CD4-positive, alpha-beta T cell treated with Interleukin-15 for 4 hours (primary cell): Measurements from ENCODE around the gene EMSY.
"Not testable (repeated sequence)": the region's sequence is repeated elsewhere in the genome, so short reads cannot be mapped to it uniquely, and the experiment has no call there.

Experiments used
- DNase-seq: peaks from one replicate; pipeline ENCODE4 v3.0.0-alpha.2; 2020; ENCODE audit warnings: low spot score

EMSY gene

DNA sequence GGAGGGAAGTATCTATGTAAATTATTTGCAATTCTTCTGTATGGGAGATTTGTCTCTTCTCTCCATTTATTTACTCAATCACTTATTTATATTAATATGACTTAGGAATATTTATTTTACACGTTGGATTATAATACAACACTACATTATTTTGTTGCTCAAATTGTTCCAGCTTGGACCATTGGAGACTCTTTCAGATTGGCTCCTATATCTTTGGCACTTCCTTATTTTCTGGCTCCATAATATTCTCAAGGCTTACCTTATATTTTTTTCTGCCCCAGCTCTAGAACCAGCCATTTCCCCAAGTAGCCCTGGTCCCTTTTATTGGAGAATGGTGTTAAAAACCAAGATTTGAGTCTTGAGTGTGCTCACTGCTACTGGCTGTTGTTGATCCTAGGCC is 123.8 kb downstream of the EMSY start:
- no peak for DNase-seq

DNA sequence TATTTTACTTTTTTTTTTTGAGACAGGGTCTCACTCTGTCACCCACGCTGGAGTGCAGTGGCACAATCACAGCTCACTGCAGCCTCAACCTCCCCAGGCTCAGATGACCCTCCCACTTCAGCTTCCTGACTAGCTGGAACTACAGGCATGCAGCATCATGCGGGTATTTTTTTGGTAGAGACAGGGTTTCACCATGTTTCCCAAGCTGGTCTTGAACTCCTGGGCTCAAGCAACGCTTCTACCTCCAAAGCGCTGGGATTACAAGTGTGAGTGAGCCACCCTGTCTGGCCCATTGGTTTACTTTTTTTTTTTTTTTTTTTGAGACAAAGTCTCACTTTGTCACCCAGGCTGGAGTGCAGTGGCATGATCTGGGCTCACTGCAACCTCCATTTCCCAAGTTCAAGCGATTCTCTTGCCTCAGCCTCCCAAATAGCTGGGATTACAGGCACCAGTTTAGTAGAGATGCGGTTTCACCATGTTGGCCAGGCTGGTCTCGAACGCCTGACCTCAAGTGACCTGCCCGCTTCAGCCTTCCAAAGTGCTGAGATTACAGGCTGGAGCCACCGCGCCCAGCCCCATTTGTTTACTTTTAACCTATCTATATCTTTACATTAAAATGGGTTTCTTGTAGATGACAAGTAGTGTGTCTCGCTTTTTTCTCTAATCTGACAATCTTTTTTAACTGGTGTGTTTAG is 127.5 kb downstream of the EMSY start:
- DNase-seq, result not testable (repeated sequence)

DNA sequence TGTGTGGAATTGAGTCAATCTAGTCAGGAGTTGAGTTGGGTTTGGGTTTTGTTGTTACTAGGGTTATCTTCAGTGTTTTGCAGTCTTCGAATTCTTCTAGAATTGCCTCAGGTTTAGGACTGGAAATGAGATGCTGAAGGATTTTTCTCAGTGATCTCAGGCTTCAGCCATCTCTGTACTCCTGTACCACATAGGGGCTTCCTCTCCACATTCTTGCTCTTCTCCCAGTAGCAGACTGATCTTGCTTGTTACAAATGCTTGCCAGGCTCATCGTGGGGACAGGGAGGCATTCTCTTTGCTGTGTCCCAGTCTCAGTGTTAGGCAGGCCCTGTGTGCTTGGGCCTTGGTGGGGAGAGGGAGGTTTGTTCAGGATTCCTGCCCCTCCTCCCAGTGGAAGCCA is 129.6 kb downstream of the EMSY start:
- no peak for DNase-seq

DNA sequence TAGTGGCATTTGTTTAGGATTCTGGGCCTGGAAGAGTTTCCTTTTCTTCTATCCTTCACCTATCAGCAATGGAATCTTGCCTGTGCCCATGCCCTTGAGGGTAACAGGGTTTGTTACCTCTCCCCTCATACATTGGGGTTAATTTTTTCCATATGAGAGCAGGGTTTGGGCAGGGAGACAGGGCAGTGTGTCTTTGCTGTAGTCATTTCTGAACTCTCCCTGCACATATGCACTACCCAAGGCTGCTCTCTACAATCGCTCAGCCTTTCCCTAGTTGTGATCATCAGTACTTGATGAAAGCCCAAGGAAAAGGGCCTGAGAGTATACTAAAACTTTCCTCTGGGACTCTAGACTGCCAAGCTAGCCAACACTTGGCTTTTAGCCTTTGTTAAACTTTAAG is 130.1 kb downstream of the EMSY start:
- DNase-seq, result no peak

DNA sequence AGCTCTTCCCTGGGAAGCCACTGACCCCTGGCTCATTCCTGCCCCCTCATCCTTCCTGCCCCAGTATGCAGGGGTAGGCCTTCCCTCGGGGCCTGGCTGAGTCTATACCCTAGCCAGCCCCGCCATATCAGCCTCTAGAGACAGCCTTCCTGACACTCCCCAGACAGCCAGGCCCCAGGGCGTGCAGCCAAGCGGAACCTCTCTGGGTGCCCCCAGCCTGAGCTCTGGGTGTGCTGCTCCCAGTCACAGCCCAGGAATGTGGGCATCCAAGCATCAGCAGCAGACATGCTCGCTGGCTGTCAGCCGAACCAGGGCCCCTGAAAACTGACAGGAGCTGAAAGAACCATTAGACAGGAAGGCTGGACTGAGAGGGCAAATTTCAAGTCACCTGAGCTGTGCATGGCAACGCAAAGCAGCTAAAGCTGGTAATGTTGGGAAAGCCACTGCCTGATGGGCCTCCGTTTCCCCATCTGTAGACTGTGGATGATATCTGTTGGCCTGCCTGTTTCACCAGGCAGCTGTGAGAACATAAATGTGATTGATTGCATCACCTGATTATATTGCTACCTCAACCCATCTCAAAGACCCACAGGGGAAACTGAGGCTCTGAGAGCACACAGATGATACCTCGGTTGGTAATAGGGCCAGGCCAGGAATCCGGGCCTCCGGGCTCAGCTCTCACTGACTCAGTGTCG is 132.6 kb downstream of the EMSY start:
- no peak for DNase-seq

DNA sequence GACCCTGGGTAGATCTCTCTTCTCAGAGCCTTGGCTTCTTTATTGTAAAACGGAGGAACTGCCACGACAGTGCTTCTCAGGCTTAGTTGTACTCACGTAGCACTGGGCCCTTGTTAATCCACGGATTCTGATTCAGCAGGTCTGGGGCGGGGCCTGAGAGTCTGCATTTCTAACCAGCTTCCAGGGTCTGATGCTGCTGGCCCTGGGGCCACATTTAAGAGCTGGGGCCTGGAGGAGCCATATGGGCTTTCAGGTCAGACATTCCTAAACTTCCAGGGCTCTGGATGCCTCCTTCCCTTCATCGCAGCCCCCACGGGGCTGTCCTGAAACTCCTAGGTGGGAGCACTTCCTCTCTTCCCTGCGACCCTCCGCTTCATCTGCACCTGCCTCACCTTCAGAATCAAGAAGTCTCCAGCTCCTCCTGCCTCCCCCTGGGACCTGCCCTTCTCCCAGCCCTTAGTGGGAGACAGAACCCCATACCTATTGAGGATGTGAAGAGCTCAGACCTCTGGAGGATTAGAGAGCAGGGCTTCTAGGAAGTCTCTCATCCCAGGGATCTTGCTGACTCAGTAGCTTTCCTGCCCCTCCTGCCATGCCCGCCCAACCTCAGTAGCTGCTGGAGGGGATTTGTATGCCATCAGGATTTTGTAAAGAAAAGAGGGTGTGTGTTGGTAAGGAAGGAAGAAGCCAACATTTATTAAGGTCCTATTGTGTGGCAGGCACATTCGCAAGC is 133.3 kb downstream of the EMSY start:
- DNase-seq, result no peak

DNA sequence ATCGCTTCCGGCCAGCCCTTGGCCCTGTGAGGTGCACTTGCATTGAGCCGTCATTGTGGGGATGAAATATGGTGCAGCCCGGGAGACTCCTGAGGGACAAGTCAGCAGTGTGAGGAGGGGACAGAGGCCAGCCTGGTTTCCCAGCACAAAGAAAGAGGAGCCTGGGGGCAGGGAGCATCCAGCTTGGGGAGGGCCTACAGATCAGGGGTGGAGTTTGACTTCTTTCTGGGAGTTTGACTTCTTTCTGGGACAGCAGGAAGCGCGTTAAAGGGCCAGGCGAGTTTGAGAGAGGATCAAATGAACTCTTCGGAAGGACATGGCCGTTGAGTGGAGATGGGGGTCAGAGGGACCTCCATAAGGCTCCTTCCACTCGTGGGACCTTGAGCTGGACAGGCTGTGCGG is 133.8 kb downstream of the EMSY start:
- DNase-seq, result no peak

DNA sequence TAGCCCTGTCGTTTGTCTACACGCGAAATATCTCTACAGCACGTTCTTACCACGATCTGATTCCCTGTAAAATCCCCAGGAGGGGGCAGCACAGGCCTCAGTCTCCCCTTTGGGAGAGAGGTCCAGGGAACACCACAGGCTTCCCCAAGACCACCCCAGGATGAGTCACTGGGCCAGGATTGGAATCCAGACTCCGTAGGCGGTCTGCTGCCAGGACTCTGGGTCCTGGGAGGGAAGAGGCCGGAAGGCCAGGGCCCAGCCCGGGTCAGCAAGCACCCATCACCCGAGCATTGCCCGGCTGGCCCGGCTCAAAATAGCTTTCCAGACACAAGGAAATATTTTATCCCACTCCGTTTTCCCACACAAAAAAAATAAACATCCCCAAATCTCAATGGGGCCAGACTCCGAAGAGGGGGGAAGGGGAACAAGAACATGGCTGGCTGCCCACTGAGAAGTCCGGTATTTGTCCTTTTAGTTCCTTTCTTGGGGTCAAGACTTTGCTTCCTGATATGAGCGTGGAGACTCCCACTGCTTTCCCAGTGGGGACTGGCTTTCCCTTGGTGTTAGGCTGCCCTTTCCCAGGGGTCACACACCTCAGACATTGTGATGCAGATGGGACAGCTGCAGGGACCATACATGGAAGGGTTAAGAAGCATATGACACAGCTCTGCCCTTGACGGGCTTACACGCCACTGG is 134.4 kb downstream of the EMSY start:
- DNase-seq, result no peak

DNA sequence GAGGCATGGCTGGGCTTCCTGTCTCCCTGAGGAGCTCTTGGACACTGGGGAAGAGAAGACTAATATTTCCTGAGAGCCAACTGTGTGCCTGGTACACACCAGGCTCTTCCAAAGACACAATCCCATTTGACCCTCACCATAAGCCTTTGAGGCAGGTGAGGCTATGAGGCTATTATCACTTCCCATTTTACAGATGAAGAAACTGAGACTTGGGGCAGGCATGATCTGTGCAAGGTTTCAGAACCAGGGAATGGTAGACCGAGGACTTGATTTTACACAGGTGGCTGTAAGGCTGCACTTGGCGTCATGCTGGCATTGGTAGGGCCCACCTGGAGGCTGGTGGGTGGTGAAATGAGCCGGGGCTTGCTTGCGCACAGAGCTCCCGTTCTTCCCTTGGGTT is 134.9 kb downstream of the EMSY start:
- DNase-seq, result no peak

DNA sequence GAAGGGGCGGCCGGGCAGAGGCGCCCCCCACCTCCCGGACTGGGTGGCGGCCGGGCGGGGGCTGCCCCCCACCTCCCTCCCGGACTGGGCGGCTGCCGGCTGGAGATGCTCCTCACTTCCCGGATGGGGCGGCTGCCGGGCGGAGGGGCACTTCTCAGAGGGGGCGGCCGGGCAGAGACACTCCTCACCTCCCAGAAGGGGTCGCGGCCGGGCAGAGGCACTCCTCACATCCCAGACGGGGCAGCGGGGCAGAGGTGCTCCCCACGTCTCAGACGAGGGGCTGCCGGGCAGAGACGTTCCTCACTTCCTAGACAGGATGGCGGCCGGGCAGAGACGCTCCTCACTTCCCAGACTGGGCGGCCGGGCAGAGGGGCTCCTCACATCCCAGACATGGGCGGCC is 137.7 kb downstream of the EMSY start:
- DNase-seq, result not testable (repeated sequence)

DNA sequence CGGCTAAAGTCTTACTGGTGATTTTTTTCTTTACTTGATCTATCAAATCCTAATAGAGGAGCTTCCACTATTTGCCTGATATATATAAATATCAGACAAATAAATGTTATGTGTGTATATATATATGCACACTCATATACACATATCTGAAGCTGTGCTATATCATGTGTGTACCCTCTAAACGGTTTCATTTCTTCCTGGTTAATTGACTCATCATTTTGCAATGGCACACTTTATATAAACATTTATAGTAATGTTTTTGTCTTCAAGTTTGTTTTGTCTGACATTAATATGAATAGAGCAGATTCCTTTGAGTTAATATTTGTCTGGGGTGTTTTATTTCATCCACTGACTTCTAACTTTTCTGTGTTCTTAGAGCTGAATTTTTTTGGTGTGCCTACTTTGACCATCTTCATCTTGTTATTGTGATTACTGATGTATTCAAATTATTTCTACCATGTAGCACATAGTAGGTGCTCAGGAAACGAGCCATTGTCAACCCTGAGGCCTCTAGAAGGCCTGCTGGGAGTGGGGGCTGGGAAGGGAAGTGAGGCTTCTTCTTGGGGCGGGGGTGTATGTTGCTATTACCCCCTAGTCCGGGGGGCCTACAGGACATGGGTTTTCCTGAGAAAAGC is 143.1 kb downstream of the EMSY start:
- no peak for DNase-seq

DNA sequence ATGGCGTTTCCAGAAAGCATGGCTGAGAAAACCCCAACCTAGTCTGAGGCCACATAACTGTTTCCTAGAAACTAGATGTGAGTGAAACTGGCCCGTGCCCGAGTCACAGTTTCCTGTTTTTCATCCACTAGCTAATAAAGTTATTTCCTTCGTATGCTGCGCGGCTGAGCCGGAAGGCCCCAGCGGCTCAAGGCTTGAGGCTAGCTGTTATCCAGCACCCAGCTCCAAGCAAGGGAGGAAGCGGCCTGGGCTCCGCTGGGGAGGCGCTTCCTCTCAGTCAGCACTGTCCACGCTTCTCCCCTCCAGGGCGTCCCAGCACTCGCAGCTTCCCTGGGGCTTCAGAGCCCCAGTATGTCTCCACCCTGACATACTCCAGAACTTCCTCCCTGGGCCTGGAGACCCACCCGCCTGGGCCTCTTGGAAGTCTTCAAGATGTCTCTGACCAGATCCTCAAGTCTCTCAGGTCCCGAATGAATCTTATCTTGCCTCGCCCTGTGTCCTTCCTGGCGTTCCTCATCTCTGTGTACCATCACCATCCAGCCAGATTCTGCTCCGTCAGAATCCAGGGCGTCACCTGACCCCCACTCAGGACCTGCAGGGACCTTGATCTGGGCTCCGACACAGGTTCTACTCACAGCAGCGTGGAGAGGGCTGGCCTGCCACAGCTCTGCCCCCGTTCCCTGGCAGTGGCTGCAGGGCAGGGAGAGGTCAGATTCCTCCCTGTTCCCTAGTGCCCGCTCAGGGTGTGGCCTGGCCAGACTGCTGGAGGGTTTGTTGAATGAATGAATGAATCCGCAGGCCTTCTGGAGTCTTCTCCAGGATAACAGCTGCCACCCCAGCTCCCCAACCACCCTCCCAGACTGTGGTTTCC is 143.9 kb downstream of the EMSY start:
- peak; percentile 62 for DNase-seq

DNA sequence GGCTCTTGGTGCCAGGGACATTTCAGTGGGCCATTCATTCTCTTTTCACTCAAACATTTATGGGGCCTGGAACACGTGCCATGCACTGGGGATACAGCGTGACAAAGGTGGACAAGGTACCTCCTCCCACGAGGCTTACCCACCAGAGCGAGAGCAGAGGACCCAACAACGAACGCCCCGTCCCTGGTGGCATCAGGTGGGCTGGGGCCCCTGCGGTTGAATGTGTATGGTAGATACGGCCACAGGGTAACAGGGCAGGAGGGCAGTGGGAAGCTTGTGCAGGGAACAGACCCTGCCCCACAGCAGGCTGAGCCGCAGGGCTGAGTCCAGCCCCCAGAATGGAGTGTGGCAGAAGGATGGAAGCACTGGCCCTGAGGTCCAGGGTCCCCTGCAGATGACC is 144.7 kb downstream of the EMSY start:
- no peak for DNase-seq

DNA sequence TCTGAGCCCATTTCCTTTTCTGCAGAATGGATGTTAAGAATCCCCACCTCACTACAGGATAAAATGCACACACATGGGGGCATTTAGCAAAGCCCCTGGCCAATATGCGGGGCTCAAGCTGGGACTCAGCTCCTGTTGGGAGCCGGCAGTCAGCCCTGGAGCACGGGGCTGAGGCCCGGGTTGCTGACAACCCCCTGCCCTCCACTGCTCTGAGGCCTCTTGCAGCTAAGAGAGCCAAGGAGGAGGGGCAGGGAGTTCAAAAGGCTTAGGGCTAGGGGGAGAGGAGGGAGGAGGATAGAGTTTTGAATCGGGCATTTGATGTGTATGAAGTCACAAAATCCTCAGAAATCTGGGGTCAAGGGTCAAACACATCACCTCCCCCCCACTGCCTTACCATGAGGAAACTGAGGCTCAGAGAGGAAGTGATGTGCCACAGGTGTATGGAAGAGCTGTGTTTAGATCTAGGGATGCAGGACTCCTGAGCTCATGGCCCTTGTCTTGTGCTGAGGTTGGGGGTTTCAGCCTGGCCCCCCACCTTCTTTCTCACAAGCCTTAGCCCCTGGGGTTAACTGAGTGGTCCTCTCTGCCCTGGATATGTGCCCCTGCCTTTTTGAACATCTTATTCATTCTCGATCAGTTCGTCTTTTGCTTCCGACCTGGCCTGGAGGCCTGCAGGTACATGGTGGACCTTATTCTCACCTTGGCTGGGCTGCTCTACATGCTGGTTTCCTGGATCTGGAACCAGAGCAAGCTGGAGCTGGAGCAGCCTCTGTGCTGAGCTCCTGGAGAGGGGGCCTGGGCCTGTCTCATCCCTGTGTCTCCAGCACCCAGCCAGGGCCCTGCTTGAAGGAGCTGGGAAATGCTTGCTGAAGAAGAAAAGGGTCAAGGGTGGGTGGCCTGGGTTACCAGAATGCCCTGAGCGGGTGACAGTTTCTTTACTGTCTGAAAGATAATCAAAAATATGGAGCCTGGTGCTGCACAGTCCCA is 145.4 kb downstream of the EMSY start:
- no peak for DNase-seq

DNA sequence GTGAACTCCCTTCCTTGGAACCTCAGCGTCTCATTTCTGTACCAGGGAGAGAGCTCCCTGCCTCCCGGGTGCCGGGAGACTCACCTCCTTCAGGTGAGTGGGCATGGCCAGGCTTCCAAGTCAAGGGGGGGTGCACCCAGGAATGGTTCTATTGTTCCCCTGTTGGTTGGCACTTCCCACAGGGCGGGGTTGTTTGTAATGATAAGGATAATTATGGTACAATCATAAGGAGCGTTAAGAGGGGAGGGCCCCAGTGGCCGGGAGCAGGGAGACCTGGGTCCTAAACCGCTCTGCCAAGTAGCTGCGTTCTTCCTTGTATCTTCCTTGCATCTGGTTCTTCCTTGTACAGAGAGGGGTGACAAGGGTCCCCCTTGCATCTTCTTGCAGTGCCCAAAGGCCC is 146.6 kb downstream of the EMSY start:
- DNase-seq, result no peak

DNA sequence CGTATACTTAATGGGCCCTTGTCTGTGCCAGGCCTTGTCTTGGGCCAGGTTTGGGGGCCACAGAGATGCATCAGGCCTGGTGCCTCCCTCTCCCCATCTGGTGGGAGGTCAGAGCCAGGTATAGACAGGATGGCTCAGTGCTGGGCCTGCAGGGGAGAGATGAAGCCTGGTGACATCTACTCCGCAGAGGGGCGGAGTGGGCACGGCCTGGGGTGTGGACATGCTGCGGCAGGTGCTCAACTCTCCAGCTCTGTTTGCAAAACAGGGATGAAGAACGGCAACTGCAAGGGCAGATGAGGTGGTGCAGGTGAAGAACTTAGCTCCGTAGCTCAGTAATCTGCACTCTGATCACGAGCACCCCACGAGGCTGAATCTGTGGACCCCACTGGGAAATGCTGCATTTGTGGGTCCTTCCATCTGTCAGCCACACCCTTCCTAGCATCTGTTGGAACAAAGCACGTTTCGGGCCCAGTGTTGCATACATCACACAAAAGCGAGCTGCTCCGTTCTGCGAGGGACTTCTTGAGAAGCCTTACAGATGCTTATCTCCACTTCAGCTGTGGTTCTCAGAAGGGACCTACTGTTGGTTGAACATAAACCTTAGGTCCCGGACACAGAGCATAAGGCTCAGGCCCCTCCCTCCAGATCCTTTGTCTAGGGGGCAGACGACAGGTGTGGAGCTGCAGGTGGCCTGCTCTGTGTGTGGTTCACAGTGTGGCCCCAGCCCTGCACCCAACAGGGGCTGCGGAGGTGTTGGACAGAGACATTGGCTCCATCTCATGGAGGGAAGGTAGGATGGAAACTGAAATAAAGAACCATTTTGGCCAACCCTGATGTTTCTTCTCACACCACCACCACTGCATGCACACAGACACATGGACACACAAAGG is 147.5 kb downstream of the EMSY start:
- DNase-seq, result no peak

DNA sequence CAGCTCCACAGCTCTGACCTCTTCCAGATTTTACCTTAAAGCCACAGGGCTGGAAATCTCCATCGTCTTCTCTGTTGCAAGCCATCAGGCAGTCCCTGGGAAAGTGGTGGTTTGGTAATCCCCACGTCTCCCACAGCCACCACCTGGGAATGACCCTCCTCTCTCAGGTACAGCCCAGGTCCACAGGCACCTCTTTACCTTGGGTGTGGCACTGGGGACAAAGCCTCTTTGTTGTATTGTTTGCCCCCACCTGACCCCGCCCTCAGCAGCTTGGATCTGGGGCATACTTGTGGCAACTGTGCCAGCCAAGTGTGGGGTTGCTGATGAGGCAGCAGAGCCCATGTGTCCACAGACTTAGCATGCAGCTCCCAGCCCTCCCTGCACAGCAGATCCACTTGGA is 148.1 kb downstream of the EMSY start:
- DNase-seq, result no peak

DNA sequence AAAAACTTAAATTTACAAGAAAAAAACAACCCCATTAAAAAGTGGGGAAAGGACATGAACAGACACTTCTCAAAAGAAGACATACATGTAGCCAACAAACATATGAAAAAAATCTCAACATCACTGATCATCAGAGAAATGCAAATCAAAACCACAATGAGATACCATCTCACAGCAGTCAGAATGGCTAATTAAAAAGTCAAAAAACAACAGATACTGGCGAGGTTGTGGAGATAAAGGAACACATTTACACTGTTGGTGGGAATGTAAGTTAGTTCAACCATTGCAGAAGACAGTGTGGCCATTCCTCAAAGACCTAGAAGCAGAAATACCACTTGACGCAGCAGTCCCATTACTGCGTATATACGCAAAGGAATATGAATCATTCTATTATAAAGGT is 150.3 kb downstream of the EMSY start:
- not testable (repeated sequence) for DNase-seq

DNA sequence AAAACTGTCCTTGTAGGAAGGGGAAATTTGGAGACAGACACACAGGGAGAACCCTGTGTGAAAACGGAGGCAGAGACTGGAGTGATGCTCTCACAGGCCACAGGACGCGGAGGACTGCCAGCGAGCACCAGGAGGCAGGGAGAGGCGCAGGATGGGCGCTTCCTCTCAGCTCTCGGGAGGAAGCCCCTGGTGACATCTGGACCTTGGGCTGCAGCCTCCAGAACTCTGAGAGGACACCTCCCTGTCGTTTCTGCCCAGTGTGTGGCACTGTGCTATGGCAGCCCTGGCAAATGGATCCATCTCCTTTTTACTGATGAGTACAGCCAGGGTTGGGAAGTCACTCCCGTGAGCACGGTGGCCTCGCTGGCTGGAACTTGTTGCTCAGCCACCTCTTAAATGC is 151.8 kb downstream of the EMSY start:
- no peak for DNase-seq
